Loucy (cell line): ENCODE data around the gene SEMA5B.

Experiments used
- CTCF ChIP-seq: fragments of 200-600 bp; sonication (generic); conservative IDR thresholded peaks from 2 replicates; pipeline ENCODE4 v1.5.1; 2014; ENCODE audit warnings: mild to moderate bottlenecking, antibody characterized with exemption, low read length
- EZH2phosphoT487 ChIP-seq: fragments of 200-600 bp; IDR thresholded peaks from 2 replicates; pipeline ENCODE4 v1.6.1; 2018; ENCODE audit warnings: antibody characterized with exemption, mild to moderate bottlenecking, moderate library complexity, borderline replicate concordance

GRCh38 chr3:122862381-122862780 lies 165.2 kb downstream of the SEMA5B start:
- TF ChIP-seq EZH2phosphoT487 (no peak), CTCF (no peak)
